Thymus (tissue), 11 donors: ENCODE results near the gene TBC1D2B. TPM values are rescaled to one million over a fixed set of nuclear protein-coding genes. Genes with fewer than 3 reads are reported as not detected.
A peak's percentile ranks its signal among the peaks of the same experiment; 100 is the strongest.

Source experiments
- DNase-seq, 9 donors: peaks; one replicate each; pipeline ENCODE4 v3.0.0-alpha.2; 2013; ENCODE audit warnings: low spot score in 9 of 9, low read depth in 6 of 9, missing footprints in 1 of 9
- H3K27ac ChIP-seq, 2 donors: one replicate each; pipeline ENCODE4 v1.5.1; 2013; ENCODE audit warnings: control low read depth in 1 of 2, low read depth in 1 of 2, low read length in 1 of 2, mild to moderate bottlenecking in 1 of 2, moderate library complexity in 1 of 2
- H3K27me3 ChIP-seq, 2 donors: one replicate each; pipeline ENCODE4 v1.5.1; 2013; ENCODE audit warnings: low read length in 1 of 2; ENCODE audit not compliant: control insufficient read depth in 2 of 2, insufficient read depth in 1 of 2
- H3K36me3 ChIP-seq, 2 donors: one replicate each; pipeline ENCODE4 v1.5.1; 2013; ENCODE audit warnings: low read length in 1 of 2, mild to moderate bottlenecking in 1 of 2, moderate library complexity in 1 of 2; ENCODE audit not compliant: control insufficient read depth in 2 of 2, insufficient read depth in 2 of 2
- H3K4me1 ChIP-seq, 2 donors: one replicate each; pipeline ENCODE4 v1.5.1; 2013; ENCODE audit warnings: low read length in 2 of 2; ENCODE audit not compliant: control insufficient read depth in 2 of 2, insufficient read depth in 2 of 2
- H3K4me3 ChIP-seq, 2 donors: one replicate each; pipeline ENCODE4 v1.5.1; 2013; ENCODE audit warnings: low read length in 2 of 2, control low read depth in 1 of 2, mild to moderate bottlenecking in 1 of 2
- H3K9me3 ChIP-seq, 2 donors: one replicate each; pipeline ENCODE4 v1.5.1; 2013; ENCODE audit warnings: low read length in 1 of 2, mild to moderate bottlenecking in 1 of 2; ENCODE audit not compliant: control insufficient read depth in 2 of 2, insufficient read depth in 1 of 2
- WGBS: extraction: QIAGEN DNeasy Blood & Tissue Kit; methylation state at CpG from one replicate; pipeline ENCODE4 v1.1.7; 2013; 5-methylcytosine and 5-hydroxymethylcytosine counted together
- polyA plus RNA-seq: library from polyadenylated mRNA; stranded (reverse); fragments of 200-250 nt; gene quantifications from one replicate; pipeline ENCODE4 v1.2.3, GENCODE V29; 2013
- total RNA-seq: library from RNA; stranded (reverse); fragments of 120-200 nt; gene quantifications from one replicate; pipeline ENCODE4 v1.2.4, GENCODE V29; 2013
- donor health status: healthy.

Gene TBC1D2B
- total and polyA plus RNA-seq, 2 donors = 20.0 to 32.7 TPM

DNA sequence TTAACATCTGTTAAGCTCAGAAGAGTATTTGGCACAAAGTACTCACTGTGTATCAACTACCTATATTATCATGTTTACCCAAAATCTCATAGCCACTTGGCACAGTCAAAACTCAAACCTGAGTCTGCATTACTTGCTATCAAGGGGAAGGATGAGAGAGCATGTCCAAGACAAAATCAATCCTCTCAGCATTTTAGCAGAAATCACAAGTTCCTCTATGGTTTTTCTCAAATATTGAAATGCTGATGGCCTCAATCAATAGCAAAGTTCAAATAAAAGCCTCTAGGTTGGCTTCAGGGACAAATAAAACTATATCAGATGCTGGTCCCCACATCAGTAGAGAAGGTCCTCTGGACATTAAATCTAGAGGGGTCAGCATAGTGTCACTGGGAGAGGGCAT is 14.3 kb downstream of the TBC1D2B start:
- H3K36me3 ChIP-seq = peaks cover 0 to 3% of the 10 kb centered on the region in 2 donors

DNA sequence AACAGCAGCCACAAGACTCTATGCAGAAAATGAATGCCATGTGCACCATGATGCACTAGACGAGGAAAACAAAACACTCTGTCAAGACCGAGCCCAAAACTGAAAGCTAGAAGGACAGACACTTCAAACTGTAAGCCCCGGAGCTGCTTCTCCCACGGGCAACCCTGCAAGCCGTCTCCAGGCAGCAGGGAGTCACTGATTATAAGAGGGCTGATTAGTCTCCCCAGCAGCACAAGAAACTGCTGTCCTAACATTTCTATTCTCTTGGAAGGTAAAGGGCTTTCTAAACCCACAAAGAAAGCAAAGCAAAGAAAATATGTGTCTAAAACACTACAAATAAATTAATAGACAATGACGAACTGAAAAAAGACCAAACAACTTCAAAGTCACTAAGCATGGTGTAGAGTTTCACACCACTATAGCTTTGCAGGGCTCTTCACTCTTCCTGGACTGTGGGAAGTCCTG is 15.5 kb downstream of the TBC1D2B start:
- DNase-seq = peak in 1 of 9 donors; percentile 80
- Histone ChIP-seq H3K4me1 (peaks cover 64 to 91% of the 10 kb centered on the region in 2 donors), H3K9me3 (no peaks in the 10 kb centered on the region), H3K27ac (peak overlapping the region; percentile 85 to 87), H3K36me3 (peaks cover 0 to 3% of the 10 kb centered on the region in 2 donors), H3K27me3 (no peaks in the 10 kb centered on the region), H3K4me3 (peak overlapping the region in 1 of 2 donors; percentile 4)
- WGBS = 2% methylated on average over 6 of the region's 6 CpGs

More for the DNA sequence above, 14.3 kb downstream of the TBC1D2B start:
- DNase-seq = no peak
- no peak overlapping the region for H3K4me3 ChIP-seq
- no peaks in the 10 kb centered on the region for H3K27me3 ChIP-seq
- H3K4me1 ChIP-seq = peaks cover 67 to 90% of the 10 kb centered on the region in 2 donors
- no peaks in the 10 kb centered on the region for H3K9me3 ChIP-seq
- peak overlapping the region in 1 of 2 donors; percentile 14 for H3K27ac ChIP-seq

DNA sequence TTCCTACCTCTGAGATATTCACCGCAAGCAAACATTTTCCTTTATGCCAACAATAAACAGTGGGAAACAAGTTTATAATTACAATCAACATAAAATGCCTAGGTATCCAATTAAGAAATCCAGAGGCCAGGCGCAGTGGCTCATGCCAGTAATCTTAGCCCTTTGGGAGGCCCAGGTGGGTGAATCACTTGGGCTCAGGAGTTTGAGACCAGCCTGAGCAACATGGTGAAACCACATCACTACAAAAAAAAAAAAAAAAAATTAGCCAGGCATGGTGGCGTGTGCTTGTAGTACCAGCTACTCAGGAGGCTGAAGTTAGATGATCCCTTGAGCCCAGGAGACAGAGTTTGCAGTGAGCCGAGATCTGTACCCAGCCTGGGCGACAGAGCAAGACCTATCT is 17.3 kb downstream of the TBC1D2B start:
- no peak for DNase-seq
- H3K4me1 ChIP-seq = peaks cover 64 to 91% of the 10 kb centered on the region in 2 donors
- no peaks in the 10 kb centered on the region for H3K36me3 ChIP-seq
- H3K9me3 ChIP-seq = no peaks in the 10 kb centered on the region
- 87% methylated on average over 5 of the region's 5 CpGs for WGBS
- peak overlapping the region in 1 of 2 donors; percentile 91 for H3K27ac ChIP-seq
- H3K27me3 ChIP-seq = no peaks in the 10 kb centered on the region
- H3K4me3 ChIP-seq = no peak overlapping the region

DNA sequence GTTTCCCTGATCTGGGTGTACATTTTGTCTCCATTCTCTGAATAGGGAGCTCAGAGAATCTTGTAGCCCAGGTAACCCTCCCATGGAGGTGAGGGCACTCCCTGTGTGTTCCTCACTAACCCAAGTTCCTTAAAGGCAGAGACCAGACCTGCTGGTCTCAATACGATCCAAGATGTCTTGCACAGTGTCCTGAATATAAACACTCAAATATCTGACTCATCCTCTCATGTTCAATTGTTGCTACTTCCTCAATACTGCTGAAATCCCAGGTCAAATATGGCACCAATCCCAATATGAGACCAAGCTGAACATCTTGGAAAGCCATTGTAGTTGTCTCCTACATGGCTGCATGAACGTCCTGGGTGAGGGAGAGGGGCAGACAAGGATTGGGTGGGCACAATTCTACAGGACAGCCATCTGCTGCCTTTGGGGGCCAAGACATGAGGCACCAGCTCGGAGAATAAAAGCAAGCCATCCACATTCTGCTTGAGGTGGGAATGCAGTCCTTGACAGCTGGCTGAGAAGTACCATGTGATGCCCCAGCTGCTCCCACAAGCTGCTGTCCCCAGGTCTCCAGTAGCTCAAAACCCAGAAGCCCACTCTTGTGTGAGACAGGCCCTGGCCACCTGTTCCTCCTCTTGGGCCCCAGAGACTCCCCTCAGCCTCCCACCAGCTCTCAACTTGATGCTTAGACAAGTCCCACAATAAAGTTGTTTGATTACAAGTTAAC is 18.2 kb downstream of the TBC1D2B start:
- H3K4me3 ChIP-seq = no peak overlapping the region
- WGBS = 46% methylated on average over 3 of the region's 3 CpGs
- H3K27ac ChIP-seq = peak overlapping the region; percentile 81 to 91
- H3K36me3 ChIP-seq = no peaks in the 10 kb centered on the region
- no peaks in the 10 kb centered on the region for H3K9me3 ChIP-seq
- no peaks in the 10 kb centered on the region for H3K27me3 ChIP-seq
- peak in 2 of 9 donors; percentile 65 to 80 for DNase-seq
- H3K4me1 ChIP-seq = peaks cover 63 to 90% of the 10 kb centered on the region in 2 donors

DNA sequence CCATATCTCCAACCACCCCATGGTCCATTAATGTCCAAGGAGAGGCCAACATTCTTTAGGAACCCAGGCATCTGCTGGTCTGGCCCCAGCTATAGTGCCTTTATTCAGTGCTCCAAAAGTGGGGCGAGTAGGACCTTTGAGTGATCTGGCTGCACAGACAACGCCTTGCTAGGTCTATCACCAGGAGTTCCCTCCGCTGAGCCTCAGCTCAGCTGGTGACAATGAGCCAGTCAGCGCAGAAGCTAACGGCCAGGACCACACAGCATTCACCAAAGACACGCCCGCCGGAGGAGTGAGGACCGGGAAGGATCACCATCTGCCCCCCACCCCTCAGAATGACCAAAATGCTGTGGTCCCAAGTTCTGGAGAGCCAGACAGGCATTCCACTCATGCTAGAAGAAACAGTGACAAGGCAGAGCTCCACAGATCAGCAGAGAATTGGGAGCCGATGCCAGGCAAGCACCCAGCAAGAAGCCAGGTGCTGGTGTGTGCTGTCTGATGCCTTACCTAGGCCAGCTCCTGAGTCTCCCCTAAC is 19.0 kb downstream of the TBC1D2B start:
- peak overlapping the region; percentile 70 to 91 for H3K27ac ChIP-seq
- peaks cover 63 to 88% of the 10 kb centered on the region in 2 donors for H3K4me1 ChIP-seq
- H3K27me3 ChIP-seq = no peaks in the 10 kb centered on the region
- 86% methylated on average over 10 of the region's 10 CpGs for WGBS
- peaks cover 4 to 8% of the 10 kb centered on the region in 2 donors for H3K36me3 ChIP-seq
- H3K9me3 ChIP-seq = no peaks in the 10 kb centered on the region
- no peak overlapping the region for H3K4me3 ChIP-seq
- peak in 1 of 9 donors; percentile 43 for DNase-seq

DNA sequence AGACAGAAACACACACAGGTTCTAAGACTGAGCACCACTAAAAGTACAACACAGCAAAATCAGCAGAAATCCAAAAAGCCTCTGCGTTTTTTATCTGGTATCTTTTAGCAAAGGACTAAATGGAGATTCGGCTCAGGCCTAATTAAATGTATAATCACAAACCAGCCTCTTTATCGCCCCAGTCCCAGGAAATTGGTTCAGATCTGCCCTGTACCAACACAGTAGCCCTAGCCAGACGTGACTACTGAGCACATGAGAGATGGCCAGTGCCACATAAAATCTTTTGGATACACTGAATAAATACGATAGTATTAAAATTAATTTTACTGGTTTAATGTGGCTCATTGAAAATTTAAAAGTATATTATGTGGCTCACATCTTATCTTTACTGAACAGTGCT is 19.7 kb downstream of the TBC1D2B start:
- Histone ChIP-seq H3K4me1 (peaks cover 67 to 89% of the 10 kb centered on the region in 2 donors), H3K27ac (peak overlapping the region; percentile 38 to 91), H3K4me3 (no peak overlapping the region), H3K9me3 (no peaks in the 10 kb centered on the region), H3K27me3 (no peaks in the 10 kb centered on the region), H3K36me3 (peaks cover 9 to 14% of the 10 kb centered on the region in 2 donors)
- DNase-seq = no peak
- 95% methylated on average over 5 of the region's 5 CpGs for WGBS

DNA sequence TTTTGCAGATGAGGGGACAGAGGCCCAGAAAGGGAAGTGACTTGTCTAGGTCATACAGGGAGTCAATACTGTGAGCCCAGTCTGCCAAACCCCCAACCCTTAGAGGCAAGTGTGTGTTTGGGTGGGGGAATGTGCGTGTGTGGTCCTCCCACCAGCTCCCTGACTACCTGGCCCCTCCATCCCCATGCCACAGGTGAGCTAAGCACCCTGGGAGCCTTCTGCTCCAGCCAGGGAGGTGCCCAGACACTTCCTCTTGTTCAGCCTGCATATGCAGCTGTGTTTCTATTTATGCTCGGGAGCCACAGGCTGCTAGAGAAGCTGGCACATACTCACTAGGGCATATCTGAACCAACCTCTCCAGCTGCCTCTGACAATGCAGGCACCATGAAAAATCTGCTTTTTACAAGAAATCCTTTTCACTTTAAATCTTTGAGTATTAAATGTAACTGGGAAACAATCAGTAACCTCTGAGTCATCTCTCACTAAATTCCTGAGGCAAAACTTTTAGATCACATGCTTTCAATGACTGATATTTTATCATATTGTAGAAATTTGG is 20.7 kb downstream of the TBC1D2B start:
- peak in 2 of 9 donors; percentile 71 to 88 for DNase-seq
- peaks cover 72 to 92% of the 10 kb centered on the region in 2 donors for H3K4me1 ChIP-seq
- peaks cover 13 to 24% of the 10 kb centered on the region in 2 donors for H3K36me3 ChIP-seq
- 3% methylated on average over 2 of the region's 2 CpGs for WGBS
- H3K4me3 ChIP-seq = no peak overlapping the region
- H3K9me3 ChIP-seq = no peaks in the 10 kb centered on the region
- no peaks in the 10 kb centered on the region for H3K27me3 ChIP-seq
- H3K27ac ChIP-seq = peak overlapping the region; percentile 91 to 93

DNA sequence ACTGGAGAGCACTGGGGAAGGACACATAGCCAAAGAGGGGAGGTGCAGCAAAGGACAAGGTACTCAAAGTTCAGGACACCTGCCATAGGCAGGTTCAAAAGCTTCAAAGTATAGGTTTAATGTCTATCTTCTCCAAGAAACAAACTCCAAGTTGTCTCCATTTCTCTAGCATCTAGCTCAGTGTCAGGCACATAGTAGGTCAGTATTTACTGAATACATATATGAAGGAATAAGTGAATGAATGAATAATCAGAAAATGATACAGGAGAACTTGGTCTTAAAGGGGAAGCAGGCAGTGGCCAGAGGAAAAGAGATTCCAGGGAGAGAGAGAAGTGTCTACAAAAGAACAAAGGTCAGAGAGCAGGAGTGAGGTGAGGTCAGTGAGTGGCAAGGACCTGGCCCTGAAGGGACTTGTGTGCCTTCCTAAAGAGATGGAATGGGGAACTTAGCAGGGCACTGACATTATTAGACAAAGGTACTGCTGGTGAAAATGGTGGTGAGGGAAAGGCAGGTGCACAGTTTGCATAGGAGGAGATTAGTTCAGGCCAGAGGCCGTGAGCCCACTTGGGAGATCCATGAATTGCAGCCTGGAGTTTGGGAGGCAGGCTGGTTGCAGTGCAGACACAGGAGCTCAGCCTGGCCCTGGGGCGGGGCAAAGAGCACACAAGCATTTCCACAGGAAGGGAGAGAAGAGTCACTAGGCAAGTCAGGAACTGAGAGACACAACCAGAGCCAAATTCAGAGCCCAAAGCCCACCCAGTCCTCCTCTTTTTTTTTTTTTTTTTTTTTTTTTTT is 21.4 kb downstream of the TBC1D2B start:
- Histone ChIP-seq H3K9me3 (no peaks in the 10 kb centered on the region), H3K4me1 (peaks cover 75 to 93% of the 10 kb centered on the region in 2 donors), H3K27ac (peak overlapping the region; percentile 91 to 93), H3K36me3 (peaks cover 13 to 28% of the 10 kb centered on the region in 2 donors), H3K4me3 (no peak overlapping the region), H3K27me3 (no peaks in the 10 kb centered on the region)
- DNase-seq = no peak
- 35% methylated on average over 2 of the region's 2 CpGs for WGBS
